HG03460 (cell line): ENCODE results near the gene NDUFS8.

Experiments
- ATAC-seq: cut with Tn5 transposase; IDR thresholded peaks from one replicate; pipeline ENCODE4 v1.9.1; 2021; ENCODE audit not compliant: unreplicated experiment

NDUFS8 gene

GRCh38 chr11:68014947-68015447, 15.5 kb upstream of the NDUFS8 start:
- ATAC-seq, result no peak

- ATAC-seq, result no peak
Measured at GRCh38 chr11:68015467-68015866, 15.0 kb upstream of the NDUFS8 start.

- no peak for ATAC-seq
Measured at GRCh38 chr11:68016161-68016903, 14.1 kb upstream of the NDUFS8 start.

- ATAC-seq, result no peak
Measured at GRCh38 chr11:68016904-68017817, 13.3 kb upstream of the NDUFS8 start.

GRCh38 chr11:68017980-68018729, 12.3 kb upstream of the NDUFS8 start:
- no peak for ATAC-seq

GRCh38 chr11:68018730-68019190, 11.7 kb upstream of the NDUFS8 start:
- no peak for ATAC-seq

GRCh38 chr11:68019486-68019885, 11.0 kb upstream of the NDUFS8 start:
- ATAC-seq, result no peak

GRCh38 chr11:68020575-68020974, 9.9 kb upstream of the NDUFS8 start:
- ATAC-seq, result no peak

GRCh38 chr11:68021167-68021787, 9.2 kb upstream of the NDUFS8 start:
- no peak for ATAC-seq

GRCh38 chr11:68022531-68022930, 8.0 kb upstream of the NDUFS8 start:
- no peak for ATAC-seq

GRCh38 chr11:68024508-68024907, 6.0 kb upstream of the NDUFS8 start:
- no peak for ATAC-seq

- no peak for ATAC-seq
Measured at GRCh38 chr11:68025047-68025446, 5.4 kb upstream of the NDUFS8 start.

GRCh38 chr11:68026391-68027105, 3.9 kb upstream of the NDUFS8 start:
- no peak for ATAC-seq

- ATAC-seq, result no peak
Measured at GRCh38 chr11:68027667-68028066, 2.8 kb upstream of the NDUFS8 start.

GRCh38 chr11:68028802-68029545, 1.5 kb upstream of the NDUFS8 start:
- no peak for ATAC-seq

GRCh38 chr11:68031144-68031464, 623 bp downstream of the NDUFS8 start:
- ATAC-seq, result no peak

- no peak for ATAC-seq
Measured at GRCh38 chr11:68032003-68032402, 1.5 kb downstream of the NDUFS8 start.

GRCh38 chr11:68032997-68033707, 2.7 kb downstream of the NDUFS8 start:
- no peak for ATAC-seq

GRCh38 chr11:68033708-68034045, 3.2 kb downstream of the NDUFS8 start:
- ATAC-seq, result no peak
